ENCODE measurements around the gene ROR1. TPM values are rescaled to one million over a fixed set of nuclear protein-coding genes. Genes with fewer than 3 reads are reported as not detected.

ROR1 gene
- total RNA-seq, 6 donors from 2014 or later, result 19.7 to 39.8 (median 28.5) TPM

GRCh38 chr1:64136752-64137411 is 363.1 kb downstream of the ROR1 start:
- TF ChIP-seq EP300 (IDR thresholded peaks at IDR 0.05) (no peak), CTCF (IDR thresholded peaks at IDR 0.05) (peak; percentile 66 to 86 (median 79))
- peaks cover 0 to 7% (median 5%) of the 10 kb centered on the region in 4 donors for H3K4me1 ChIP-seq
- no peaks in the 10 kb centered on the region for H3K9me3 ChIP-seq
- H3K4me3 ChIP-seq, result no peak overlapping the region
- H3K27ac ChIP-seq, result no peak overlapping the region
- ATAC-seq (ENCODE audit: low FRiP score in 2 of 2) (peak; percentile 80 to 91), DNase-seq (peak in 1 of 2 donors; percentile 72)
- no peaks in the 10 kb centered on the region for H3K36me3 ChIP-seq
- no peaks in the 10 kb centered on the region for H3K27me3 ChIP-seq
- 39 to 47% methylated on average over 7 of the region's 7 CpGs for WGBS, 2 donors

- H3K9me3 ChIP-seq, result no peaks in the 10 kb centered on the region
- H3K27ac ChIP-seq, result no peak overlapping the region
- H3K36me3 ChIP-seq, result no peaks in the 10 kb centered on the region
- no peaks in the 10 kb centered on the region for H3K27me3 ChIP-seq
- H3K4me3 ChIP-seq, result no peak overlapping the region
- peaks cover 0 to 7% (median 5%) of the 10 kb centered on the region in 4 donors for H3K4me1 ChIP-seq
- 41 to 52% methylated on average over 4 of the region's 4 CpGs for whole genome bisulfite sequencing, 2 donors
- ATAC-seq (ENCODE audit: low FRiP score in 2 of 2) (no peak), DNase-seq (no peak)
- TF ChIP-seq CTCF (IDR thresholded peaks at IDR 0.05), result no peak
- no peak for TF ChIP-seq EP300 (IDR thresholded peaks at IDR 0.05)
- TF ChIP-seq POLR2AphosphoS5 (IDR thresholded peaks at IDR 0.05), result no peak
- TF ChIP-seq POLR2A (IDR thresholded peaks at IDR 0.05), result no peak
Measured at GRCh38 chr1:64137412-64137803, 363.6 kb downstream of the ROR1 start.

GRCh38 chr1:64139877-64140276 is 366.1 kb downstream of the ROR1 start:
- H3K9me3 ChIP-seq, result no peaks in the 10 kb centered on the region
- H3K4me1 ChIP-seq, result peaks cover 0 to 7% (median 5%) of the 10 kb centered on the region in 4 donors
- no peaks in the 10 kb centered on the region for H3K36me3 ChIP-seq
- H3K27ac ChIP-seq, result no peak overlapping the region
- ATAC-seq (ENCODE audit: low FRiP score in 2 of 2) (no peak), DNase-seq (no peak)
- TF ChIP-seq POLR2AphosphoS5 (IDR thresholded peaks at IDR 0.05), result no peak
- 45 to 61% methylated on average over 10 of the region's 10 CpGs for WGBS, 2 donors
- H3K4me3 ChIP-seq, result no peak overlapping the region
- H3K27me3 ChIP-seq, result no peaks in the 10 kb centered on the region

- H3K9me3 ChIP-seq, result no peaks in the 10 kb centered on the region
- no peaks in the 10 kb centered on the region for H3K27me3 ChIP-seq
- no peaks in the 10 kb centered on the region for H3K36me3 ChIP-seq
- no peak overlapping the region for H3K27ac ChIP-seq
- TF ChIP-seq EP300 (IDR thresholded peaks at IDR 0.05), result no peak
- TF ChIP-seq CTCF (IDR thresholded peaks at IDR 0.05), result no peak
- TF ChIP-seq POLR2A (IDR thresholded peaks at IDR 0.05), result no peak
- TF ChIP-seq POLR2AphosphoS5 (IDR thresholded peaks at IDR 0.05), result no peak
- peaks cover 0 to 7% (median 3%) of the 10 kb centered on the region in 4 donors for H3K4me1 ChIP-seq
- ATAC-seq (ENCODE audit: low FRiP score in 2 of 2), result no peak
- WGBS, 2 donors, result 43 to 65% methylated on average over 2 of the region's 2 CpGs
- no peak for DNase-seq
- H3K4me3 ChIP-seq, result no peak overlapping the region
Measured at GRCh38 chr1:64140596-64140995, 366.8 kb downstream of the ROR1 start.

GRCh38 chr1:64147045-64147724 is 373.4 kb downstream of the ROR1 start:
- DNase-seq (no peak), ATAC-seq (ENCODE audit: low FRiP score in 2 of 2) (no peak)
- TF ChIP-seq CTCF (IDR thresholded peaks at IDR 0.05), result no peak
- TF ChIP-seq EP300 (IDR thresholded peaks at IDR 0.05), result no peak
- TF ChIP-seq POLR2AphosphoS5 (IDR thresholded peaks at IDR 0.05), result no peak
- no peak for TF ChIP-seq POLR2A (IDR thresholded peaks at IDR 0.05)
- H3K9me3 ChIP-seq, result no peaks in the 10 kb centered on the region
- H3K36me3 ChIP-seq, result no peaks in the 10 kb centered on the region
- H3K27me3 ChIP-seq, result no peaks in the 10 kb centered on the region
- H3K4me1 ChIP-seq, result no peaks in the 10 kb centered on the region
- 81 to 87% methylated on average over 5 of the region's 5 CpGs for WGBS, 2 donors
- H3K27ac ChIP-seq, result no peak overlapping the region
- no peak overlapping the region for H3K4me3 ChIP-seq
